Measurements from ENCODE around the gene ST8SIA1.

GRCh38 chr12:22286569-22286968, 47.9 kb downstream of the ST8SIA1 start:
- TF ChIP-seq CTCF (conservative IDR thresholded peaks at IDR 0.05 in 1 of 2, IDR thresholded peaks at IDR 0.05 in 1 of 2; ENCODE audit: extremely low read depth in 1 of 2, insufficient read depth in 1 of 2, low read depth in 1 of 2, low read length in 2 of 2), result no peak
- TF ChIP-seq EZH2 (IDR thresholded peaks at IDR 0.05; ENCODE audit: borderline replicate concordance, low read length), result no peak
